Muscle layer of colon (tissue), 2 donors: Measurements from ENCODE around the gene KCTD6.

Source experiments
- H3K27ac ChIP-seq: one replicate; pipeline ENCODE4 v1.7.0; 2013; ENCODE audit warnings: low read depth, mild to moderate bottlenecking, low read length, moderate library complexity
- H3K27me3 ChIP-seq, 2 donors: one replicate each; pipeline ENCODE4 v1.7.0; 2013; ENCODE audit warnings: low read length in 2 of 2, mild to moderate bottlenecking in 2 of 2; ENCODE audit not compliant: insufficient read depth in 2 of 2, control insufficient read depth in 1 of 2
- H3K36me3 ChIP-seq: one replicate; pipeline ENCODE4 v1.7.0; 2013; ENCODE audit warnings: mild to moderate bottlenecking, low read length; ENCODE audit not compliant: insufficient read depth
- H3K4me1 ChIP-seq: one replicate; pipeline ENCODE4 v1.7.0; 2013; ENCODE audit warnings: mild to moderate bottlenecking, low read length; ENCODE audit not compliant: insufficient read depth
- H3K4me3 ChIP-seq, 2 donors: one replicate each; pipeline ENCODE4 v1.7.0; 2013; ENCODE audit warnings: low read length in 2 of 2, low read depth in 1 of 2, mild to moderate bottlenecking in 1 of 2, moderate library complexity in 1 of 2
- H3K9ac ChIP-seq: one replicate; pipeline ENCODE4 v1.7.0; 2013; ENCODE audit warnings: low read length
- H3K9me3 ChIP-seq: one replicate; pipeline ENCODE4 v1.7.0; 2013; ENCODE audit warnings: mild to moderate bottlenecking, low read length
- donor health status: abdominal sarcoma.
- donor health status: Adenocarcinoma of cecum.

The KCTD6 gene

DNA sequence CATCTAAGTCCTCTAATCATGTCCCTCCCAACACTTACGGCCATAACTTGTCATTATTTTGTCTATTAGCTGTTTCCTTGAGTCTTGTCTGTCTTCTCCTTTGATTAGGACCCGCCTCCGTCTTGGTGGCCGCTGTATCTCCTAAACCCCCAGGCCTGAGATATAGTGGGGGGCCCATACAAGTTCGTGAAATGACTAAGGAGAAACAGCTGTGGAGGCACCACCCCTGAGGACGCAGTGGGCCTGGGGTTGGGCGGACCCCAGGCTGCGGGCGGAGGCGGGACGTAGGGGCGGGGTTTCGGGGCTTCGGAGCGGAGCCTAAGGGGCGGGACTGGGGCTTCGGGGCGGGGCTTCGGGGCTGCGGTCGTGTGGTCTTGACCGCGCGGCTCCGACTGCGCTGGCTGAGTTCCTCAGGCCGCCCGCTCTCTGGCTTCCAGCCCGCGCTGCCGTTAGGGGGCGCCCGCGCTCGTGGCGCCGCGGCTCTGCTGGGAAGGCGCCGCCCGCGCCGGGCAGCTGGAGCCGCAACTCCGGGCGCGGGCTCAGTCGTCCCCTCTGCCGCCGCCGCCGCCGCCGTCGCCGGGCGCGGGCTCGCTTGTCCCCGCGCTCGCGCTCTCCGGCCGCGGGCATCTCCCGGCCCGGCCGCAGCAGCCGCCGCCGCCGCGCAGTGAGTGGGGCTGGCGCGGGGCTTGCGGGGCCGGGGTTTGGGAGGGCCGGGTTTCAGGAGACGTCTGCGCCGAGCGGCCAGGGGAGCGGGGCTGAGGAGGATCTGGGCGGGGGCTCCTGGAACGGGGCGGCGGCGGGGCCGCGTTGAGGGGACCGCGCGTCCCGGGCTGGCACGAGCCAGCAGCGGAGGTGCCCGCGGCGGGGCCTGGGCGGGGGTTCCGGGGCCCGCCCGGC, at the start of gene KCTD6:
Gene KCTD6, plus strand, starts transcription at position 591 of the 897 bp plus-strand sequence. CDS start 6,660 bp downstream, outside the sequence.
- Histone ChIP-seq H3K27ac (peak within 1 kb of the TSS; percentile 76), H3K4me1 (peaks cover 43% of the 10 kb centered on the region), H3K27me3 (no peaks in the 10 kb centered on the region), H3K4me3 (peak within 1 kb of the TSS; percentile 70 to 91), H3K9me3 (no peaks in the 10 kb centered on the region), H3K9ac (peak within 1 kb of the TSS; percentile 68), H3K36me3 (no peaks in the 10 kb centered on the region)

DNA sequence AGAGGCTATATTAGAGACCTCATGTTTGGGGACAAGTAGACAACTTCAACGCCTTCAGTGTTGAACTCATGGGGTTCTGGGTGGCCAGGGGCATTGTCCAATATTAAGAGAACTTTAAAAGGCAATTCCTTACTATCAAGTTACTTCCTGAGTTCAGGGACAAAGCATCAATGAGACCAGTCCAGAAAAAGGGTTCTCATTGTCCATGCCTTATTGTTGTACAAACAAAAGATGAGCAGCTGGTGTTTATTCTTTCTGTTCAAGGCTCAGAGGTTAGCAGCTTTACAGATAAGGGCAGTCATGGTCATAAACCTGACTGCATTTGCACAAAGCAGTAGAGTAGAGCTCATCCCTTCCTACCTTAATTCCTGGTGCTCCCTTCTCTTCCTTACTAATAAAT, 39.7 kb upstream of the KCTD6 start:
- Histone ChIP-seq H3K9me3 (no peaks in the 10 kb centered on the region), H3K4me1 (no peaks in the 10 kb centered on the region), H3K4me3 (no peak overlapping the region), H3K9ac (no peak overlapping the region), H3K27ac (no peak overlapping the region), H3K27me3 (no peaks in the 10 kb centered on the region), H3K36me3 (no peaks in the 10 kb centered on the region)

DNA sequence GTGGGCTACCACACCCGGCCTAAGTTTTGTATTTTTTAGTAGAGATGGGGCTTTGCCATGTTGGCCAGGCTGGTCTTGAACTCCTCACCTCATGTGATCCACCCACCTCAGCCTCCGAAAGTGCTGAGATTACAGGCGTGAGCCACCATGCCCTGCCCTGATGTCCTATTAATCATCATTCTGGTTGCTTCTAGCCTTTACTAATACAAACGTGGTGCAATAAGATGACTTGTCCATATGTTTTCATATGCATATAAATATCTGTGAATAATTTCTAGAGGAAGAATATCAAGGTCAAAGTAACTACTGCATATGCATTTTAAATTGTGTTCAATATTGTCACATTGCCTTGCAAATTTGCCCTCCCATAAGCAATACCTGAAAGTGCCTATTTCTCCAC, 32.7 kb upstream of the KCTD6 start:
- Histone ChIP-seq H3K4me1 (peaks cover 4% of the 10 kb centered on the region), H3K27me3 (no peaks in the 10 kb centered on the region), H3K36me3 (no peaks in the 10 kb centered on the region), H3K27ac (no peak overlapping the region), H3K9me3 (no peaks in the 10 kb centered on the region), H3K4me3 (no peak overlapping the region), H3K9ac (no peak overlapping the region)

DNA sequence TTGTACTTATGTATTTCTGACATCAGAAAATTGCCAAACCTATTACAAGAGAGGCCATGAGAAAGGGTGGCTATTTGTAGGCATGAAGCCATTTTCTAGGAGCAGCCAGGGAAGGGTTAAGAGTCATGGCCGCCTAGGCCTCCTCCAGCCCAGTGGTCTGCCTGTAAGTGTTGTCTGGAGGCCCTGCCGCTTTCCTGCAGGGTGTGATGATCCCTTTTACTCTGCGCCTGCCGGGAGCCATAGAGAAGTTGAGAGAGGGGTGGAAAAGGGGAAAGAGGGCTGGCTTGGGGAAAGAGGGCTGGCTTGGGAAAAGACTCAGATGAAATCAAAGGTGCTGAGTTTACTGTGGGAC, 29.1 kb upstream of the KCTD6 start:
- no peaks in the 10 kb centered on the region for H3K36me3 ChIP-seq
- no peak overlapping the region for H3K9ac ChIP-seq

DNA sequence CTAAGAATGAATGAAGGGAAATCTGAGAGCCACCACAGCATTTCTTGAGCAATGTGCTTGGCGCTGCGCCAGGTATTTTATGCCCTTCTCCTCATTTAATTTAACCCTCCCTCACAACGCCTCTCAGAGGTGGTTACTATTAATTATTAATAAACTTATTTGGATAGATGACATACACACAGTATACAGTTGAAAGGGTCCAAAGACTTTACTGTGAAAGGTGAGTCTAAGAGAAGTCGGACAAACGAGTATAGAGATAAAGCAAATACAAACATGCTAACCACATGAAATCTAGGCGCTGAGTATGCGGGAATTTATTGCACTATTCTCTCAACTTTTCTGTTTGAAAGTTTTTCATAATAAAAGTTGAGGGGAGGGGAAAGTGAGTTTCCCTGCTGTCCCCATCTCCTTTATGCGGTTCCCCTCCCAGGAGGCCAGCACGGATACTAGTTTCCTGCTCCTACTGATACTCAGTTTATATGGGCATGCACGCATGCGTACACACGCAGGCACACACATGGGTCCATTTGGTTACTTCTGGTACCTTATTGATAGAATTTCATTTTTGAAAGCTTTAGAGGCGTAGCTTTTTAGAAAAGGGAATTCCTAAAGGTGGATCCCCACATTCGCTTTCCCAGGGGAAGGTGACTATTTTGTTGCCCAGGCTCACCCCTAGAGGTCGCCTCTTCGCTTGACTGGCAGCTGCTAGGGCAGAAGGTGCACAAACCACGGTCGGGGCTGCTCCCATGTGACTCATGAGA, 28.5 kb upstream of the KCTD6 start:
- no peak overlapping the region for H3K27ac ChIP-seq
- no peaks in the 10 kb centered on the region for H3K36me3 ChIP-seq
- peak overlapping the region; percentile 4 to 41 for H3K4me3 ChIP-seq
- no peaks in the 10 kb centered on the region for H3K9me3 ChIP-seq
- H3K27me3 ChIP-seq: no peaks in the 10 kb centered on the region
- H3K9ac ChIP-seq: no peak overlapping the region
- peaks cover 4% of the 10 kb centered on the region for H3K4me1 ChIP-seq

More for the DNA sequence above, 29.1 kb upstream of the KCTD6 start:
- Histone ChIP-seq H3K4me3 (no peak overlapping the region), H3K27me3 (no peaks in the 10 kb centered on the region), H3K27ac (no peak overlapping the region), H3K9me3 (no peaks in the 10 kb centered on the region), H3K4me1 (peaks cover 4% of the 10 kb centered on the region)

DNA sequence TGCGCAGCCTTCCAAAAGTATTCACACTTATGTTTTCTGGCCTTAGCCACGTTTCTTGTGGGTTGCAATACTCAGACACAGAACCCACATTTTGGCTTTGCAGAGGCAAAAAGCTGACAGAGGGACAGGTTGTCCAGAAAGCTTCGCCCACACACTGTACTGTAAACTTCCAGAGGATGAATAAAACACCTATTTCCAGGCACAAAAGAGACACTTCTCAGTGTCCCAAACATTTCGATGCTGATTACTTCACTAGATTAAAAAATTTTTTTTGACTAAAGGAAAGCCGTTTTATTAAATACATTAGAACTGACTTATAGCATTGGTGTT, 28.0 kb upstream of the KCTD6 start:
- H3K4me3 ChIP-seq: peak overlapping the region in 1 of 2 donors; percentile 41
- H3K9ac ChIP-seq: no peak overlapping the region
- H3K9me3 ChIP-seq: no peaks in the 10 kb centered on the region
- H3K36me3 ChIP-seq: no peaks in the 10 kb centered on the region
- peaks cover 4% of the 10 kb centered on the region for H3K4me1 ChIP-seq
- H3K27ac ChIP-seq: no peak overlapping the region
- no peaks in the 10 kb centered on the region for H3K27me3 ChIP-seq

DNA sequence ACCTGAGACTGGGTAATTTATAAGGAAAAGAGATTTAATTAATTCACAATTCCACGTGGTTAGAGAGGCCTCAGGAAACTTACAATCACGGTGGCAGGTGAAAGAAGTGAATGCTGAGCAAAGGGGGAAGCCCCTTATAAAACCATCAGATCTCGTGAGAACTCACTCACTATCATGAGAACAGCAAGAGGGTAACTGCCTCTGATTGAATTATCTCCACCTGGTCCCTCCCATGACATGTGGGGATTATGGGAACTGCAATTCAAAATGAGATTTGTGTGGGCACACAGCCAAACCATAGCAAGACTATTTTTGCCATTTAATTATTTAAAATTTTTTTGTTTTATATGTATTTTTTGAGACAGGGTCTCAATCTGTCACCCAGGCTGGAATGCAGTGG, 27.0 kb upstream of the KCTD6 start:
- H3K36me3 ChIP-seq: no peaks in the 10 kb centered on the region
- H3K4me3 ChIP-seq: no peak overlapping the region

DNA sequence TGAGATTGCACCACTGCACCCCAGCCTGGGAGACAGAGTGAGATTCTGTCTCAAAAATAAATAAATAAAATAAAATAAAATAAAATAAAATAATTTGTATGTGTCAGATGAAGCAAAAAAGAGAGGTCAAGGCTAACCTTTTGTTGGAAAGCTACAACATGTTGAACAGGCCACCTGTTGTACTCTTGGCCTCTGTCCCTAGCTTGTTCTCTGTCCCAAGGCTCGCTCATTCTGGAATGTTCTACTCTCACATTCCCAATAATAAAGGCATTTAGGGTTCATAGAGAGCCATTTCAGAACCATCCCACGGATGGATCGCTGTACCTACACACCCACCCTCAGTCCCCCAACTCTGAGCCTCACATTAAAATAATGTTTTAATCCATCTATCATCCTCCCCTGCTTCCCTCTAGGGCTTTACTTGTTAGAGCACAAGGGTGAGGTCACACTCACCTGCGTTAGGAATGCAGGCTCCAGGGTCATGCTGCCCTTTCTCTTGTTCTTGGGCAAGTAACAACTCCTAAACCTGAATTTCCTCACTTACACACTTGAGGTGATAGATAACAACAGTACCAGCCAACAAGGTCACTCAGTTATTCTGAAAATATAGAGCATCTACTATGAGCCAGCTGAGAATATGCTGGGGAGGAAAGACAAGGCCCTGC, 24.9 kb upstream of the KCTD6 start:
- Histone ChIP-seq H3K36me3 (no peaks in the 10 kb centered on the region), H3K9ac (no peak overlapping the region), H3K9me3 (no peaks in the 10 kb centered on the region), H3K27me3 (no peaks in the 10 kb centered on the region), H3K4me3 (no peak overlapping the region), H3K27ac (no peak overlapping the region), H3K4me1 (peaks cover 4% of the 10 kb centered on the region)

More for the DNA sequence above, 27.0 kb upstream of the KCTD6 start:
- Histone ChIP-seq H3K27ac (no peak overlapping the region), H3K9me3 (no peaks in the 10 kb centered on the region), H3K4me1 (peaks cover 4% of the 10 kb centered on the region), H3K27me3 (no peaks in the 10 kb centered on the region), H3K9ac (no peak overlapping the region)

DNA sequence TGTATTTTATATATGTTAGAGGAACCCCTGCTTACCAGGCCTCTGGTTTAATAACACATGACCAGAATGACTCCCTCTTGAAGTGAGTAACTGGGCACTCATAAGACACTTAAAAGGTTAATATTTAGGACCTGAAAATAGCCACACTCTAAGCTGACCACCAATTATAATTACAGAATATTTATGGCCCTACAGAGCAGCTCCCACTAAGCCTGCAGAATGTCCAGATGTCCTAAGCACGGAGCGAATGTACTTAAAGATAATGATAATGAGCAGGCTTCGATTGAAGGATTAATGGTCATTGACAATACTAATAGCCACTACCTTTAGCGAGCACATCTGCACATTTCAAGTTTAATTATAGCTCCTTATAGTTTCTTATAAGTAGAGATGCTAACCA, 22.8 kb upstream of the KCTD6 start:
- no peak overlapping the region for H3K4me3 ChIP-seq
- no peak overlapping the region for H3K9ac ChIP-seq
- H3K36me3 ChIP-seq: no peaks in the 10 kb centered on the region
- H3K9me3 ChIP-seq: no peaks in the 10 kb centered on the region
- H3K27ac ChIP-seq: no peak overlapping the region
- H3K27me3 ChIP-seq: no peaks in the 10 kb centered on the region
- no peaks in the 10 kb centered on the region for H3K4me1 ChIP-seq

DNA sequence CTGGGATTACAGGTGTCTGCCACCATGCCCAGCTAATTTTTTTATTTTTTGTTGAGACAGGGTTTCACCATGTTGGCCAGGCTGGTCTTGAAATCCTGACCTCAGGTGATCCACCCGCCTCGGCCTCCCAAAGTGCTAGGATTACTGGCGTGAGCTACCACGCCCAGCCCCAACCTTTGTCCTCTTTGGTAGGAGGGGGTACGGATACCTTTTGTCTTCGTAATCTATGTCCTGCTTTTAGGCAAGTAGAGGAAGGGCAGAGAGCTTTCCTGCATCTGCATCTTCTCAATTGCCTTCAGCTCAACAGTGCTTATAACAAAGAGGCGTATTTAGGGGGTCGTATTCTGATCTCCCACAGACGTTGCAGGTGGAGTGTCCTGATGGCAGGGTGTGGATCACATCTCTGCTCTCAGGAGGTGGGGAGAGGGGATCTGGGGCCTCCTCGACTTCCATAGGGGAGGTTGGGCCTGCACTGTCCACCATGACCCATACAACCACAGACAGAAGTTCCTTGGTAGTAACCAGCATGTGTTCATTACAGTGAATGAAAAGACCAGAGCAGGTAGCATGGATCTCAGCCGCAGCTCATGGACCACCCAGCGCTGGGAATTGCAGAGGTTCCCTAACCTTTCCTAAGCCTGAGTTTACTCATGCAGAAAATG, 21.4 kb upstream of the KCTD6 start:
- no peaks in the 10 kb centered on the region for H3K9me3 ChIP-seq
- no peak overlapping the region for H3K27ac ChIP-seq
- no peaks in the 10 kb centered on the region for H3K36me3 ChIP-seq
- H3K4me1 ChIP-seq: no peaks in the 10 kb centered on the region
- H3K9ac ChIP-seq: no peak overlapping the region
- no peak overlapping the region for H3K4me3 ChIP-seq
- no peaks in the 10 kb centered on the region for H3K27me3 ChIP-seq
